Vagina (tissue), 2 donors: Measurements from ENCODE around the gene NMBR. TPM values are rescaled to one million over a fixed set of nuclear protein-coding genes. Genes with fewer than 3 reads are reported as not detected.
"Not testable (repeated sequence)": the region's sequence is repeated elsewhere in the genome, so short reads cannot be mapped to it uniquely, and the experiment has no call there.

Experiments
- DNase-seq, 2 donors: peaks; one replicate each; pipeline ENCODE4 v3.0.0-alpha.2; 2017; ENCODE audit errors: extremely low spot score in 2 of 2
- H3K27ac ChIP-seq: fragments of 200-600 bp; sonication (generic); one replicate; pipeline ENCODE4 v1.5.1; 2019
- H3K27me3 ChIP-seq: fragments of 200-600 bp; sonication (generic); one replicate; pipeline ENCODE4 v1.5.1; 2019
- H3K36me3 ChIP-seq, 2 donors: fragments of 200-600 bp; sonication (generic); one replicate each; pipeline ENCODE4 v1.5.1; 2017 to 2019
- H3K4me1 ChIP-seq: fragments of 200-600 bp; sonication (generic); one replicate; pipeline ENCODE4 v1.5.1; 2019
- H3K4me3 ChIP-seq, 2 donors: fragments of 200-600 bp; sonication (generic); 1 replicate in 1 of 2; 2 replicates in 1 of 2; pipeline ENCODE4 v1.5.1; 2016 to 2019
- H3K9me3 ChIP-seq: fragments of 200-600 bp; sonication (generic); one replicate; pipeline ENCODE4 v1.5.1; 2019
- POLR2A ChIP-seq, 2 donors: fragments of 450-650 bp; IDR thresholded peaks; one replicate each; pipeline ENCODE4 v1.6.1; 2017; ENCODE audit warnings: antibody characterized with exemption in 2 of 2, mild to moderate bottlenecking in 2 of 2, moderate library complexity in 2 of 2
- POLR2AphosphoS5 ChIP-seq, 2 donors: sonication (generic); formaldehyde crosslinking; IDR thresholded peaks; one replicate each; pipeline ENCODE4 v1.9.0; 2017; ENCODE audit warnings: antibody characterized with exemption in 2 of 2, mild to moderate bottlenecking in 2 of 2, low read depth in 1 of 2; ENCODE audit not compliant: insufficient read depth in 1 of 2
- intact Hi-C: fragments of 100-400 bp; cut with DNase I; formaldehyde crosslinking; loops from one replicate; pipeline ENCODE4 v1.15.1; 2023
- total RNA-seq: library from RNA; depleted of rRNA; stranded (reverse); fragments of >200 nt; gene quantifications from one replicate; pipeline ENCODE4 v1.2.3, GENCODE V29; 2016
- TF ChIP-seq, protein P1 (sequence below), 3 experiments: fragments of 450-650 bp in 2 of 3; fragments of 200-600 bp in 1 of 3; sonication (generic) in 1 of 3; IDR thresholded peaks; one replicate each; pipeline ENCODE4 v1.5.1; 2017 to 2019; ENCODE audit warnings: antibody characterized with exemption in 3 of 3, mild to moderate bottlenecking in 2 of 3, moderate library complexity in 2 of 3

The NMBR gene
- total RNA-seq, 1 donor from 2014 or later, result not detected

DNA sequence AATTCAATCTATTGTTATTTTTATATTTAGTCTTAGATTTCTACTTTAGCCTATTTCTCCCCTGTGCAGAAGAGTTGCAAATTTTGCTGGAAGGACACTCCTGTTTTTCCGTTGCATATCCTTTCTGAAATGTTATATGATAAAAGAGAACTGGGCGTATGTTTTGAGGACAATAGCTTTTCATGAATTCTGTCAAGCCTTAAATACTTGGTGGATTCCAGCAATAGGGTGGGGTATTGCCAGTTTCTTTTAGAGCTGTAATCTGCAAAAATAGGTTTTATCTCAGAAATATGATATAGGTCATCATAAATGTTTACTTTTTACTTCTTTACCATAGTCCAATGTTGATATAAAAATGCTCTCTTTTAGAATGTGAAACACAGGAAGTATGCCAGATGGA, 42.1 kb upstream of the NMBR start:
- Histone ChIP-seq H3K9me3 (no peaks in the 10 kb centered on the region), H3K27me3 (no peaks in the 10 kb centered on the region), H3K4me3 (no peak overlapping the region), H3K36me3 (peaks cover 0 to 11% of the 10 kb centered on the region in 2 donors), H3K4me1 (no peaks in the 10 kb centered on the region), H3K27ac (no peak overlapping the region)
- DNase-seq, result no peak
- TF ChIP-seq POLR2AphosphoS5 (IDR thresholded peaks at IDR 0.05; ENCODE audit: insufficient read depth in 1 of 2, low read depth in 1 of 2) (no peak), POLR2A (IDR thresholded peaks at IDR 0.05) (no peak)
- TF ChIP-seq, protein P1, sequence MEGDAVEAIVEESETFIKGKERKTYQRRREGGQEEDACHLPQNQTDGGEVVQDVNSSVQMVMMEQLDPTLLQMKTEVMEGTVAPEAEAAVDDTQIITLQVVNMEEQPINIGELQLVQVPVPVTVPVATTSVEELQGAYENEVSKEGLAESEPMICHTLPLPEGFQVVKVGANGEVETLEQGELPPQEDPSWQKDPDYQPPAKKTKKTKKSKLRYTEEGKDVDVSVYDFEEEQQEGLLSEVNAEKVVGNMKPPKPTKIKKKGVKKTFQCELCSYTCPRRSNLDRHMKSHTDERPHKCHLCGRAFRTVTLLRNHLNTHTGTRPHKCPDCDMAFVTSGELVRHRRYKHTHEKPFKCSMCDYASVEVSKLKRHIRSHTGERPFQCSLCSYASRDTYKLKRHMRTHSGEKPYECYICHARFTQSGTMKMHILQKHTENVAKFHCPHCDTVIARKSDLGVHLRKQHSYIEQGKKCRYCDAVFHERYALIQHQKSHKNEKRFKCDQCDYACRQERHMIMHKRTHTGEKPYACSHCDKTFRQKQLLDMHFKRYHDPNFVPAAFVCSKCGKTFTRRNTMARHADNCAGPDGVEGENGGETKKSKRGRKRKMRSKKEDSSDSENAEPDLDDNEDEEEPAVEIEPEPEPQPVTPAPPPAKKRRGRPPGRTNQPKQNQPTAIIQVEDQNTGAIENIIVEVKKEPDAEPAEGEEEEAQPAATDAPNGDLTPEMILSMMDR (IDR thresholded peaks at IDR 0.05), result no peak
- intact Hi-C loops, result no loop called here

DNA sequence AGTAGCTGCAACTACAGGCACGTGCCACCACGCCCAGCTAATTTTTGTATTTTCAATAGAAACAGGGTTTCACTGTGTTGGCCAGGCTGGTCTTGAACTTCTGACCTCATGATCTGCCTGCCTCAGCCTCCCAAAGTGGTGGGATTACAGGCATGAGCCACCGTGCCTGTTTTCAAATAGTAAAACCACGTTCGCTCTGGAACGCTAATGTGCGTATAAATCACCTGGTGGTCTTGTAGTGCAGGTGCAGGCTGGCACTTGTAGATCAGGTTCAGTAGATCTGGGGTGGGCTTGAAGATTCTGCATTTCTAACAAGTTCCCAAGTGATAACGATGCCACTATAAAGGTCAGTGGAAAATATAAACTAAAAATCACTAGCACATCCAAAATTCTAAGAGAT, 41.4 kb upstream of the NMBR start:
- H3K4me1 ChIP-seq, intact Hi-C loops, DNase-seq, H3K27ac ChIP-seq, H3K4me3 ChIP-seq, H3K27me3 ChIP-seq, H3K9me3 ChIP-seq: not testable (repeated sequence)
- peaks cover 0 to 11% of the 10 kb centered on the region in 2 donors for H3K36me3 ChIP-seq

- Histone ChIP-seq H3K36me3 (peaks cover 0 to 11% of the 10 kb centered on the region in 2 donors), H3K4me3 (no peak overlapping the region), H3K27ac (no peak overlapping the region), H3K4me1 (no peaks in the 10 kb centered on the region), H3K27me3 (no peaks in the 10 kb centered on the region), H3K9me3 (no peaks in the 10 kb centered on the region)
- intact Hi-C loops, result no loop called here
- DNase-seq, result no peak
- TF ChIP-seq POLR2A (IDR thresholded peaks at IDR 0.05) (no peak), POLR2AphosphoS5 (IDR thresholded peaks at IDR 0.05; ENCODE audit: insufficient read depth in 1 of 2, low read depth in 1 of 2) (no peak)
- TF ChIP-seq, protein P1 (IDR thresholded peaks at IDR 0.05), result no peak
These were observed 40.3 kb upstream of the NMBR start for GRCh38 chr6:142187209-142187608.

DNA sequence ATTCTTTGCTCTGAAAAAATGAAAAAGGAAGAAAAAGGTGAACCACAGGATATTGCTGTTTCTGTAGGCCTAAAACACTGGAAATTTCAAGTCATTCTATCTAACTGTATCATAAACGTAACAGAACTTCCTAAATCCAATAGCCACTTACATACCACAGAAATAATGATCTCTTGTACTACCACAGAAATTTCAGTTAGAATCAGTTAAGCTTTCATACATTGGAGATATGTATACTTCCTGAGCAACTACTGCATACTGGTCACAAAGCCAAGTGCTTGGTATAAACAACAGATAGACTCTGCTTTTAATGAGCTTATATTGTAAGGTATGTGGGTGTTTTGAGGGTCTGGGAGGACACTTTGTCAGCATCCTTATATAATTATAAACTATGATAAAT, 38.7 kb upstream of the NMBR start:
- DNase-seq, result no peak

DNA sequence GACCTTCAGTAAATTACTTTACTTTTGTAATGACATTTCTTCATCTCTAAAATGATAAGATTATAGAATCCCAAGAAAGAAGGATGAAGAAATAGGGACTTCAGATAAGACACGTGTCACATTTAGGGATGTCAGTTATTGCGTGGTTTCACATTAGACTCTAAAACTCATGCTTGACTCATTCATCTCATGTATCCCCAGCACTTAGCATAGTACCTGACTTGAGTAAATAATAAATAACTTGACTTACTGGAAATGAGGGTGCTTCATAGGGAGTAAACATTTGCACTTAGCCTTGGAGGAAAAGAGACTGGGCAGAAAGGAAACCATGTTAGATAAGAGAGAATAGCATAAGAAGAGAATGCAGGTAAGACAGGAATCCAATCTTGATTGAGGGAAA, 37.4 kb upstream of the NMBR start:
- TF ChIP-seq, protein P1 (IDR thresholded peaks at IDR 0.05), result no peak
- TF ChIP-seq POLR2AphosphoS5 (IDR thresholded peaks at IDR 0.05; ENCODE audit: insufficient read depth in 1 of 2, low read depth in 1 of 2) (no peak), POLR2A (IDR thresholded peaks at IDR 0.05) (no peak)
- no peaks in the 10 kb centered on the region for H3K27me3 ChIP-seq

More for the DNA sequence above, 38.7 kb upstream of the NMBR start:
- TF ChIP-seq, protein P1 (IDR thresholded peaks at IDR 0.05), result no peak
- TF ChIP-seq POLR2A (IDR thresholded peaks at IDR 0.05) (no peak), POLR2AphosphoS5 (IDR thresholded peaks at IDR 0.05; ENCODE audit: insufficient read depth in 1 of 2, low read depth in 1 of 2) (no peak)
- Histone ChIP-seq H3K4me3 (no peak overlapping the region), H3K9me3 (no peaks in the 10 kb centered on the region), H3K4me1 (no peaks in the 10 kb centered on the region), H3K27ac (no peak overlapping the region), H3K36me3 (peaks cover 0 to 10% of the 10 kb centered on the region in 2 donors), H3K27me3 (no peaks in the 10 kb centered on the region)
- intact Hi-C loops, result no loop called here

More for the DNA sequence above, 37.4 kb upstream of the NMBR start:
- intact Hi-C loops, result no loop called here
- Histone ChIP-seq H3K4me1 (no peaks in the 10 kb centered on the region), H3K4me3 (no peak overlapping the region), H3K36me3 (no peaks in the 10 kb centered on the region), H3K27ac (no peak overlapping the region), H3K9me3 (no peaks in the 10 kb centered on the region)
- no peak for DNase-seq
